ENCODE measurements around the gene CCDC180.

The CCDC180 gene

GRCh38 chr9:97313746-97314145, 6.3 kb downstream of the CCDC180 start:
- TF ChIP-seq, protein P1, sequence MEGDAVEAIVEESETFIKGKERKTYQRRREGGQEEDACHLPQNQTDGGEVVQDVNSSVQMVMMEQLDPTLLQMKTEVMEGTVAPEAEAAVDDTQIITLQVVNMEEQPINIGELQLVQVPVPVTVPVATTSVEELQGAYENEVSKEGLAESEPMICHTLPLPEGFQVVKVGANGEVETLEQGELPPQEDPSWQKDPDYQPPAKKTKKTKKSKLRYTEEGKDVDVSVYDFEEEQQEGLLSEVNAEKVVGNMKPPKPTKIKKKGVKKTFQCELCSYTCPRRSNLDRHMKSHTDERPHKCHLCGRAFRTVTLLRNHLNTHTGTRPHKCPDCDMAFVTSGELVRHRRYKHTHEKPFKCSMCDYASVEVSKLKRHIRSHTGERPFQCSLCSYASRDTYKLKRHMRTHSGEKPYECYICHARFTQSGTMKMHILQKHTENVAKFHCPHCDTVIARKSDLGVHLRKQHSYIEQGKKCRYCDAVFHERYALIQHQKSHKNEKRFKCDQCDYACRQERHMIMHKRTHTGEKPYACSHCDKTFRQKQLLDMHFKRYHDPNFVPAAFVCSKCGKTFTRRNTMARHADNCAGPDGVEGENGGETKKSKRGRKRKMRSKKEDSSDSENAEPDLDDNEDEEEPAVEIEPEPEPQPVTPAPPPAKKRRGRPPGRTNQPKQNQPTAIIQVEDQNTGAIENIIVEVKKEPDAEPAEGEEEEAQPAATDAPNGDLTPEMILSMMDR (IDR thresholded peaks at IDR 0.05; ENCODE audit: control insufficient read depth, insufficient read depth, low read depth, low read length, missing control alignments): no peak
- DNase-seq (ENCODE audit: low read depth): no peak
- no peak overlapping the region for H3K4me3 ChIP-seq (ENCODE audit: control insufficient read depth, low read depth, low read length)

DNA sequence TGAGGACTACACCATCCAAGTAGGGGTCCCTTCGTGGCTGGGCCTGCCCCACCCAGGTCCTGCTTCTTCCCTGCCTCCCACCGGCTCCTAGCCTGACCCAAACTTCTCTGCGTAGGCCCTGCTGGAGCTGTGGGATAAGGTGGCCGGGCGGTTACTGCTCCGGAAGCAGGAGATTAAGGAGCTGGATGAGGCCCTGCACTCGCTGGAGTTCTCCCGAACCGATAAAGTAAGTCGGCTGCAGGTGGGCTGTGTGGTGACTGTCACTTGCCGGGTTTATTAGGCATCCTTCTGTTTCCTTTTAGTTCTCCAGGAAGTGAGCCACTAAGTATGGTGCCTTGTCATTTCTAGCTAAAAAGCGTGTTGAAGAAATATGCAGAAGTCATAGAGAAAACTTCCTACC, 7.0 kb downstream of the CCDC180 start:
- TF ChIP-seq, protein P1 (IDR thresholded peaks at IDR 0.05; ENCODE audit: control insufficient read depth, insufficient read depth, low read depth, low read length, missing control alignments): no peak
- DNase-seq (ENCODE audit: low read depth): no peak
- H3K4me3 ChIP-seq (ENCODE audit: control insufficient read depth, low read depth, low read length): no peak overlapping the region

GRCh38 chr9:97315550-97315949, 8.1 kb downstream of the CCDC180 start:
- TF ChIP-seq, protein P1 (IDR thresholded peaks at IDR 0.05; ENCODE audit: control insufficient read depth, insufficient read depth, low read depth, low read length, missing control alignments): no peak
- DNase-seq (ENCODE audit: low read depth): peak; percentile 18
- H3K4me3 ChIP-seq (ENCODE audit: control insufficient read depth, low read depth, low read length): no peak overlapping the region

DNA sequence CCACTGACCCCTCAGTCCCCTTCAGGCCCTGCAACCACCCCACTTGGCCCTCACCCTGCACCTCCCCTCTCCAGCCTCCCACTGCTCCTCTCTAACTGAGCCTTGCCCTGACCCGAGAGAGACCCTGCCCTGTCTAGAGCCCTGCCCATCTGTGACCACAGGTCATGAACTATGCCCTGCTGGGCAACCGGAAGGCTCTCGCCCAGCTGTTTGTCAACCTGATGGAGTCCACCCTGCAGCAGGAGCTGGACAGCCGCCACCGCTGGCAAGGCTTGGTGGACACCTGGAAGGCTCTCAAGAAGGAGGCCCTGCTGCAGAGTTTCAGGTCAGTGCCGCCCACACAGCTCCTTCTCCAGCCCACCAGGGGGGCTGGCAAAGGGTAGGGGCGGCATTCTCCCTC, 9.4 kb downstream of the CCDC180 start:
- TF ChIP-seq, protein P1 (IDR thresholded peaks at IDR 0.05; ENCODE audit: control insufficient read depth, insufficient read depth, low read depth, low read length, missing control alignments): no peak
- H3K4me3 ChIP-seq (ENCODE audit: control insufficient read depth, low read depth, low read length): no peak overlapping the region
- no peak for DNase-seq (ENCODE audit: low read depth)

- TF ChIP-seq, protein P1 (IDR thresholded peaks at IDR 0.05; ENCODE audit: control insufficient read depth, insufficient read depth, low read depth, low read length, missing control alignments): no peak
- DNase-seq (ENCODE audit: low read depth): no peak
- H3K4me3 ChIP-seq (ENCODE audit: control insufficient read depth, low read depth, low read length): no peak overlapping the region
Measured at GRCh38 chr9:97318433-97318832, 11.0 kb downstream of the CCDC180 start.

GRCh38 chr9:97319395-97319794, 11.9 kb downstream of the CCDC180 start:
- TF ChIP-seq, protein P1 (IDR thresholded peaks at IDR 0.05; ENCODE audit: control insufficient read depth, insufficient read depth, low read depth, low read length, missing control alignments): no peak
- no peak overlapping the region for H3K4me3 ChIP-seq (ENCODE audit: control insufficient read depth, low read depth, low read length)
- DNase-seq (ENCODE audit: low read depth): no peak

DNA sequence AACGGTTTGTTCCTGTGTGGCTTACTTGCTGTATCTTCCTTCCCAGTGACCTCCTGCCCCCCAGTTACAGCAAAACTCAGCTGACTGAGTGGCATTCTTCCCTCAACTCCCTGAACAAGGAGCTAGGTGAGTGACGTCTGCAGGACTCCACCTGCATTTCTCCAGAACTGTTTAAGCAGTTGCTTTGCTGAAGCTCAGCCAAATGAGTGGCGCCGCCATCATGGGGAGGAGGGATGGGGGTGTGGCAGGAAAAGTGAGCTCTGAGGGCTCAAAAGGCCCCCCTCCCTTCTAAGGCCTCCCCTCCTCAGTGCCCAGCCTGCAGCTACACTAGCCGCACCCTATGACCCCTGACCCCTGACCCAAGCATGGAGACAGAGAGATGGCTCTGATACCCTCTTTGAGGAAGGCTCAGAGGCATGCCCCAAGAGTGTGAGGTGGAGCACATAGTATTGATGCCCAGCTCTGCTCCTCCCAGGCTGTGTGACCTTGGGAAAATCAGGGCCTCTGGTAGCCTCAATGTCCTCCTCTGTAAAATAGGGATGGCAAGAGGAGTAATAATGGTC, 12.7 kb downstream of the CCDC180 start:
- DNase-seq (ENCODE audit: low read depth): no peak
- H3K4me3 ChIP-seq (ENCODE audit: control insufficient read depth, low read depth, low read length): no peak overlapping the region
- TF ChIP-seq, protein P1 (IDR thresholded peaks at IDR 0.05; ENCODE audit: control insufficient read depth, insufficient read depth, low read depth, low read length, missing control alignments): no peak
